Measurements from ENCODE around the gene TGFBR1.

The TGFBR1 gene

DNA sequence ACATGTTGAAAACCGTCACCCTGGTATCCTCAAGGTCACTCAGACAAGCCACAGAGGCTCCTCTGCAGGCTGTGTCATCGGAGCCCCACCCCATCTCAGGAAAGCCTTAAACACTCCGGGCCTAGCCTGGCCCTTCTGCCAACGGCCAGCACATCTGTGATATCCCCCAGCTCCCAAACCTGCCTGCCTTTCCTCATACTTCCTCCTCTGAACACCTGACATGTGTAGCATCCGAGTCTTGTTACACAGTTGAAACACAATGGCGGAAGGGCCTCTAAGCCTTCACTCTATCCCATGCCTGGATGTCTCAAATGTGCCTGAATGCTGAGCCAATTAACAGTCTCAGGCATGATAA, 32.9 kb upstream of the TGFBR1 start:
- no peak for TF ChIP-seq EZH2phosphoT487 (conservative IDR thresholded peaks at IDR 0.05; ENCODE audit: low read length)
- TF ChIP-seq, protein P1, sequence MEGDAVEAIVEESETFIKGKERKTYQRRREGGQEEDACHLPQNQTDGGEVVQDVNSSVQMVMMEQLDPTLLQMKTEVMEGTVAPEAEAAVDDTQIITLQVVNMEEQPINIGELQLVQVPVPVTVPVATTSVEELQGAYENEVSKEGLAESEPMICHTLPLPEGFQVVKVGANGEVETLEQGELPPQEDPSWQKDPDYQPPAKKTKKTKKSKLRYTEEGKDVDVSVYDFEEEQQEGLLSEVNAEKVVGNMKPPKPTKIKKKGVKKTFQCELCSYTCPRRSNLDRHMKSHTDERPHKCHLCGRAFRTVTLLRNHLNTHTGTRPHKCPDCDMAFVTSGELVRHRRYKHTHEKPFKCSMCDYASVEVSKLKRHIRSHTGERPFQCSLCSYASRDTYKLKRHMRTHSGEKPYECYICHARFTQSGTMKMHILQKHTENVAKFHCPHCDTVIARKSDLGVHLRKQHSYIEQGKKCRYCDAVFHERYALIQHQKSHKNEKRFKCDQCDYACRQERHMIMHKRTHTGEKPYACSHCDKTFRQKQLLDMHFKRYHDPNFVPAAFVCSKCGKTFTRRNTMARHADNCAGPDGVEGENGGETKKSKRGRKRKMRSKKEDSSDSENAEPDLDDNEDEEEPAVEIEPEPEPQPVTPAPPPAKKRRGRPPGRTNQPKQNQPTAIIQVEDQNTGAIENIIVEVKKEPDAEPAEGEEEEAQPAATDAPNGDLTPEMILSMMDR (IDR thresholded peaks at IDR 0.05; ENCODE audit: insufficient read depth, low read length, poor library complexity, severe bottlenecking) = no peak
- no peaks in the 10 kb centered on the region for H3F3A ChIP-seq (ENCODE audit: insufficient read depth)
- H3K27ac ChIP-seq (ENCODE audit: low read depth, low read length) = no peak overlapping the region
- no peaks in the 10 kb centered on the region for H3K9me3 ChIP-seq (ENCODE audit: insufficient read depth, low read length)
- H3K36me3 ChIP-seq (ENCODE audit: low read length) = no peaks in the 10 kb centered on the region
- H3K9me2 ChIP-seq (replicated peaks; ENCODE audit: insufficient read depth, low read length) = no peaks in the 10 kb centered on the region
- H3K27me3 ChIP-seq (ENCODE audit: low read length) = no peaks in the 10 kb centered on the region
- H3K79me2 ChIP-seq (ENCODE audit: insufficient read depth, low read length) = no peaks in the 10 kb centered on the region
- no peak overlapping the region for H3K4me2 ChIP-seq (ENCODE audit: low read depth, low read length, poor library complexity, severe bottlenecking)
- no peak overlapping the region for H3K4me3 ChIP-seq (ENCODE audit: insufficient read depth, low read length, poor library complexity, severe bottlenecking)
- no peak overlapping the region for H2AFZ ChIP-seq (ENCODE audit: low read depth, low read length, severe bottlenecking)
- H3K9ac ChIP-seq (ENCODE audit: low read length) = no peak overlapping the region
- no peaks in the 10 kb centered on the region for H4K20me1 ChIP-seq (ENCODE audit: low read depth, low read length)

DNA sequence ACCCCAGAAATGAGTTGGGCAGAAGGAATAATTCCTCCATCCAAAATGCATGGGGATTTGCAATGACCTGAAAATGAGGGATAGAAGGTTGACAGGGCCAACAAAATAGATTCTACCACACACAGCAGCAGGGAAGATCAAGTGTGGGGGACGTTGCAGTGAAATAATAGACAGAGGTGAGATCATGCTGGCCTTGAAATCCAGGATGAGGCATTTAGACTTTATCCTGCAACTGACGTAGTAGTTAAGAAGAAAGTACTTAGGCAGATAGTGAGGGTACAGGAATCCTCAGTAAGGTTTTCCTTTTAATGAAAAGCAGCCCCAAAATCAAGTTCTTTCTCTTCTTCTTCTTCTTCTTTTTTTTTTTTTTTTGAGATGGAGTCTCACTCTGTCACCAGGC, 31.6 kb upstream of the TGFBR1 start:
- no peaks in the 10 kb centered on the region for H3K9me3 ChIP-seq (ENCODE audit: insufficient read depth, low read length)
- no peaks in the 10 kb centered on the region for H3F3A ChIP-seq (ENCODE audit: insufficient read depth)
- H3K36me3 ChIP-seq (ENCODE audit: low read length) = no peaks in the 10 kb centered on the region
- no peak overlapping the region for H2AFZ ChIP-seq (ENCODE audit: low read depth, low read length, severe bottlenecking)
- no peaks in the 10 kb centered on the region for H3K9me2 ChIP-seq (replicated peaks; ENCODE audit: insufficient read depth, low read length)
- no peaks in the 10 kb centered on the region for H3K27me3 ChIP-seq (ENCODE audit: low read length)
- H3K79me2 ChIP-seq (ENCODE audit: insufficient read depth, low read length) = no peaks in the 10 kb centered on the region
- H3K27ac ChIP-seq (ENCODE audit: low read depth, low read length) = no peak overlapping the region
- no peak overlapping the region for H3K4me2 ChIP-seq (ENCODE audit: low read depth, low read length, poor library complexity, severe bottlenecking)
- TF ChIP-seq, protein P1 (IDR thresholded peaks at IDR 0.05; ENCODE audit: insufficient read depth, low read length, poor library complexity, severe bottlenecking) = no peak
- no peak for TF ChIP-seq EZH2phosphoT487 (conservative IDR thresholded peaks at IDR 0.05; ENCODE audit: low read length)
- H3K9ac ChIP-seq (ENCODE audit: low read length) = no peak overlapping the region
- no peak overlapping the region for H3K4me3 ChIP-seq (ENCODE audit: insufficient read depth, low read length, poor library complexity, severe bottlenecking)
- H4K20me1 ChIP-seq (ENCODE audit: low read depth, low read length) = no peaks in the 10 kb centered on the region

DNA sequence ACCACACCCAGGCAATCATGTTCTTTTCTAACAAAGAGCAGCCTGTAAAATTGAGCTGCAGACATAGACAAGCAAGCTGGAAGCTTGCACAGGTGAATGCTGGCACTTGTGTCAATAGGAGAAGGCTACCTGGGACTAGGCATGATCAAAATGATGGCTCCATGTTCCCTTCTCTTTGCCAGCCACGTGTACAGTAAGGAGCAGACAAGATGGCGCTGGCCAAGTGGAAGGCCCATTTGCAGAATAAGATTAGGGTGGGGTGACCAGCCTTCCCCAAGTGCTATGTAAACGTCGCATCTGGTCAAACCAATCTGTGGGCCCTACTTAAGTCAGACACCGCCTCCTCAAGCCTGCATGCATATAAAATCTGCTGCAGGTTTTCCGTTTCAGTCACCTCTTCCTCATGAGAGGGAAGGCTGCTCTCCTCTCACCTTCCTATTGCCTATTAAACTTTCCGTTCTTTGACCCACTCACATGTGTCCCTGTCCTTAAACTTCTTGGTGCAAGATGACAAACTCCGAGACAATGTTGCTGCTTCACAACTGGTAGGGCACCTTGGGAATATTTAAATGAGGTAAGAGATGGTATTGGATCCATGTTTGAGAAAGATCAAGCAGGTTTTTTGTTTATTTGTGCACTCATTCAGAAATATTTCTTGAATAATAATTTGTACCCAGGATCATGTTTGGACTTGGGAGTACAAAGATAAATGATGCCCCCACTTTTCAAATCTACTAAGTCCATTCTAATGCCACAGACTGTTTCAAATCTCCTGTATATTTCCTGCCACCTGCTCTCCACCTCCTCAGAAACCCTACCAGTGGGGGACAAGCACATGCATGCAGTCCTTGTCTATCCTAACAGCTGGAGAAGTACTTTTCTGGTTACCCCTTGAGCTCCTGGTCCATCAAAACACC, 30.7 kb upstream of the TGFBR1 start:
- H3K4me3 ChIP-seq (ENCODE audit: insufficient read depth, low read length, poor library complexity, severe bottlenecking) = no peak overlapping the region
- H3K36me3 ChIP-seq (ENCODE audit: low read length) = no peaks in the 10 kb centered on the region
- H3K27me3 ChIP-seq (ENCODE audit: low read length) = no peaks in the 10 kb centered on the region
- no peak for TF ChIP-seq EZH2phosphoT487 (conservative IDR thresholded peaks at IDR 0.05; ENCODE audit: low read length)
- TF ChIP-seq, protein P1 (IDR thresholded peaks at IDR 0.05; ENCODE audit: insufficient read depth, low read length, poor library complexity, severe bottlenecking) = no peak
- no peaks in the 10 kb centered on the region for H3K9me3 ChIP-seq (ENCODE audit: insufficient read depth, low read length)
- no peak overlapping the region for H3K9ac ChIP-seq (ENCODE audit: low read length)
- H3K27ac ChIP-seq (ENCODE audit: low read depth, low read length) = no peak overlapping the region
- no peak overlapping the region for H2AFZ ChIP-seq (ENCODE audit: low read depth, low read length, severe bottlenecking)
- H3F3A ChIP-seq (ENCODE audit: insufficient read depth) = no peaks in the 10 kb centered on the region
- H3K79me2 ChIP-seq (ENCODE audit: insufficient read depth, low read length) = no peaks in the 10 kb centered on the region
- H4K20me1 ChIP-seq (ENCODE audit: low read depth, low read length) = no peaks in the 10 kb centered on the region
- no peaks in the 10 kb centered on the region for H3K9me2 ChIP-seq (replicated peaks; ENCODE audit: insufficient read depth, low read length)
- H3K4me2 ChIP-seq (ENCODE audit: low read depth, low read length, poor library complexity, severe bottlenecking) = no peak overlapping the region

All from SU-DHL-6 (cell line).